NCI-H1048 (cell line): ENCODE results near the gene RPL21.
"Not testable (repeated sequence)": the region's sequence is repeated elsewhere in the genome, so short reads cannot be mapped to it uniquely, and the experiment has no call there.

ENCODE experiments used
- DNase-seq: peaks from one replicate; lab custom pipeline; 2025; lab: John Stamatoyannopoulos, UW

The RPL21 gene

DNA sequence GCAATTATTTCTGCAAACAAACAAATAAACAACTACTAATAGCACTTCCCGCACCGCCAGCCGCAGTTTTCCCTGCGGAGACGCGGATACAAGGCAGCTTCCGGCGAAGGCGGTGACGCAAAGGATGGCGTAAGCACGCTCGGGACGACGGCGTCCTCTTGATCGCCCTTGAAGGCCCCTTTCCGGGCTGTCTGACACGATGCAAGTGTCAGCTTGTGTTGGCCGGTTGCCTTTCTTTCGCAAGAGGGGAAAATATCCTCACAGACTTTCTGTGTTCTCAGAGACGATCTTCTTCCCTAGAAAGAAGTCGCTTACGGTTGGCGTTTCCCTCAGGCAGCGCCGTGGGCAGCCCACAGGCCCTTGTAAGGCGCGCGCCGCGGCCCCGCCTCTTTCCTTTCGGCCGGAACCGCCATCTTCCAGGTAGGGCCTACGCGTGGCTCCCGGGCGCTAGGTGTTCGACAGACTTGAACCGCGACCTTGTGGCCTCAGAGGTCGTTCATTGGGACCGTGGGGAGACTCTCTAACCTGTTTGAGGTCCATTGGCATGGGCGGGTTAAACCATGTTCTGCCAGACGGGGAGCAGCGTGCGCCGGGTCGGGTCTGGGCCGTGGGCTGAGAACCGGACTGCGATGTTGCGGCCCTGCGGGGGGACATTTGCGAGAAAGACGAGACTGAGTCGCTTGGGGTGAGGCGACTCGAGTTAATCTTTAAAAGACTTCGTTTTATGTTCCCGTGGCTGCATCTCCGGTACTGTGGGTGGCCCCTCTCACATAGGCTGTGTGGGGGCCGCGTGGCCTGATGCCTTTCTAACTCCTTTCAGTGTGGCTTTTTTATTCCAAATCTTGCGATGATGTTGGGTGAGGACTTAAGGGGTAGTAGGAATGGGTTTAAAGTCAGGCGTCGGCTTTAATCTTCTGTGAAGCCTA, at the start of gene RPL21:
Gene RPL21 (plus strand): TSS at position 393 of the 926 bp plus-strand sequence. CDS start 2,219 bp downstream, outside the sequence.
- DNase-seq: peak; percentile 73

DNA sequence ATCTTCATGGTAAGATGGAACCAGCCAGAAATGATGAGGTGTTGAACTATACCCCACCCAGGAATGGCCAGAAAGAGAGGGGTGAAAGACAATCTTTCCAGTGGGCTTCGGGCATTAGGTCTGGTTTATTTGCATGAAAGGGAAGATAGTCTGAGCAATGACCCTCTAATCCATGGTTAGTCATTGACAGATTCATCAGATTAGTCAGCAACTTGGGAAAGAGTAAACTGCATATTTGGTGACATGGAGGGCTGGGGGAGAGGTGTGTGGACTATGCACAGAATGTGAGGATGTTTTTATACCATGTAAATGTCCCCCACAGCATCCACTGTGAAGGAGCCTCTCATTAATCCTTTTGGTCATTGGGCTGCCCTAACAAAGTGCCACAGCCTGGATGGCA, 49.7 kb upstream of the RPL21 start:
- DNase-seq: no peak

DNA sequence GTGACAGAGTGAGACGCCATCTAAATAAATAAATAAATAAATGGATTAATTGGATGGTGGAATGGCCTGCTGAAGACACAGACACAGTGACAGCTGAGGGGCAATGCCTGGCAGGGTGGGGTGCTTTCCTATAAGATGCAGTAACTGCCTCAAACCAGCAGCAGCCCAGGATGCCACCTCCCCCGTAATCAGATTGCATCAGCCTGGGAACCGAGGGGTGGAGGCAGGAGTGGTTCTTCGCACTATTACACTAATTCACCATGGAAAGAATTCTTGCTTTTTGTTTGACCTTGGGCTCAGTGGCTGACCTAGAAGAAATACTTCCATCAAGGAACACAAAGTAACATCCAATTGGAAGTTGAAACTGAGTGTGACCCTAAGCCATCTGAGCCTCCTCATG, 48.2 kb upstream of the RPL21 start:
- DNase-seq: no peak

DNA sequence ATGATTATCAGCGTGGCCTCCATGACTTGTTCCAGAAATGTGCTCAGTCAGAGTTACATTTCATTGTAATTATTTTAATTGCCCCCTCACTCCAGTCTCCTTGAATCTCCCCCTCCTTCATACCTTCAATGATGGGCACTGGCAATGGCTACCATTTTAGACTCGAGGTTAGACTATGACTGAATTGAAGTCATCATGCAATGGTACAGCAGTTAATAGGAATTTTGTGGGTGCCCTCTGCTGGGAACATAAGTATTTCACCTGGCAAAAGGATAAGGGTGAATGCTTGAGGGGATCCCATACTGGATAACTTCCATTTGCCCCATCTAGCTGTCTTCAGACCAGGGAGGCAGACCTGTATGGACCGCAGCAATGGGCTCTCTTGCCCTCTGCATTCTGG, 47.5 kb upstream of the RPL21 start:
- DNase-seq: no peak

DNA sequence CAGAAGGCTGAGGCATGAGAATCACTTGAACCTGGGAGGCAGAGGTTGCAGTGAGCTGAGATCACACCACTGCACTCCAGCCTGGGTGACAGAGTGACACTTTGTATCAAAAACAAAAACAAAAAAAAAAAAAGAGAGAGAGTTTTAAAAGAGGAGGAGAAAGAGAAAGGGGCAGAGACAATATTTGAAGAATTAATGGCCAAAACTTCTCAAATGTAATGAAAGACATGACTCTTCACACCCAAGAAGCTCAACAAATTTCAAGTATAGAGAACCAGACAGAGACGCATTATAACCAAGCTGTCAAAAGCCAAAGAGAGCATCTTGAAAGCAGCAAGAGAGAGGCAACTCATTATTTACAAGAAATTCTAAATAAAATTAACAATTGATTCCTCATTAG, 42.8 kb upstream of the RPL21 start:
- no peak for DNase-seq

DNA sequence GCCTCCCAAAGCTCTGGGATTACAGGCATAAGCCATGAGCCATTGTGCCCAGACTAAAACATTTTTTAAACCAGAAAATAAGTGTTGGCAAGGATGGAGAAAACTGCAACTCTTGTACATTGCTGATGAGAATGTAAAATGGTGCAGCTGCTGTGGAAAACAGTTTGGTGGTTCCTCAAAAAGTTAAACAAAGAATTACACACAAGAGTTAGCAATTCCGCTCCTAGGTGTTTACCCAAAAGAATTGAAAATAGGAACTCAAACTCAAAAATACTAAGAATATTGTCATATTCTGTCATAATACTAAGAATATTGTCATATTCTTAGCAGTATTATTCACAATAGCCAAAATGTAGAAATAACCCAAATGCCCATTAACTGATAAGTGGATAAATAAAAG, 40.1 kb upstream of the RPL21 start:
- DNase-seq: no peak

DNA sequence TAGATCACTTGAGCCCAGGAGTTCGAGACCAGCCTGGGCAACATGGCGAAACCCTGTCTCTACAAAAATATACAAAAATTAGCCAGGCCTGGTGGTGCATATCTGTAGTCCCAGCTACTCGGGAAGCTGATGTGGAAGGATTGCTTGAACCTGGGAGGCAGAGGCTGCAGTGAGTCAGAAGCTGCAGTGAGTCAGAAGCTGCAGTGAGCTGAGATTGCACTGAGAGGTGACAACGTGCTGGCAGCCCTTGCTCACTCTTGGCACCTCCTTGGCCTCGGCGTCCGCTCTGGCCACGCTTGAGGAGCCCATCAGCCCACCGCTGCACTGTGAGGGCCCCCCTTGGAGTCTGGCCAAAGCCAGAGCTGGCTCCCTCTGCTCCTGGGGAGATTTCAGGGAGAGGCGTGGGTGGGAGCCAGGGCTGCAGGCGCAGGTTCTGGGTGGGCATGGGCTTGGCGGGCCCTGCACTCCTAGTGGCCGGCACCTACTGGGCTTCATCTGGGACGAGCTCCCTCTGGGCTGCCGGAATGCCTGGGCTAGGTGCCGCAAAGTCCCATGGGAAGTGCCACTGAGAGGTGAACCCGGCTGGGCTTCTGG, 39.5 kb upstream of the RPL21 start:
- no peak for DNase-seq

DNA sequence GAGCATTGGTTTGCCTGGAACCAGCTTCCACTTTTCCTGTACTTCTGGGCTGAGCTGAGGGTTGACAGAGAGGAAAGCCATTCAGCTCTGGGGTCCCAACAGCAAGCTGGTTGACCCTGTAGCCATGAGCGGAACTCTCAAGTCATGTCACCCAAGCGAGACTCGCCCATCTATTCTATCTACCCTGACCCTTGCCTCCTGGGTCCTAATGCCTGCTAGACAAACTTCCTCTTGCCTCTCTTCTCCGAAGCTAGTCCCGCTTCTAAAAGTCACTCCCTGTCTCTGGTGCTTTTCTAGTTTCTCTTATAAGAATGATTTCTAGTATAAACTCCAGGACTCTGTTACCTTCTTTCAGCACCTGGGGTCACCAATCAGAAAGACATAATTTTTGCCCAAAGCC, 38.0 kb upstream of the RPL21 start:
- DNase-seq: not testable (repeated sequence)

DNA sequence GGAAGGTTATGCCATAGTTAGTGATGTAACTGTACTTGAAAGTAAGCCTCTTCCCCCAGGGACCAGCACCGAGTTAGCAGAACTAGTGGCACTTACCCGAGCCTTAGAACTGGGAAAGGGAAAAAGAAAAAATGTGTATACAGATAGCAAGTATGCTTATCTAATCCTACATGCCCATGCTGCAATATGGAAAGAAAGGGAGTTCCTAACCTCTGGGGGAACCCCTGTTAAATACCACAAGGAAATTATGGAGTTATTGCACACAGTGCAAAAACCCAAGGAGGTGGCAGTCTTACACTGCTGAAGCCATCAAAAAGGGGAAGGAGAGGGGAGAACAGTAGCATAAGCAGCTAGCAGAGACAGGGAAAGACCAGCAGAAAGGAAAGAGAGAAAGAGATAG, 33.6 kb upstream of the RPL21 start:
- DNase-seq: not testable (repeated sequence)

DNA sequence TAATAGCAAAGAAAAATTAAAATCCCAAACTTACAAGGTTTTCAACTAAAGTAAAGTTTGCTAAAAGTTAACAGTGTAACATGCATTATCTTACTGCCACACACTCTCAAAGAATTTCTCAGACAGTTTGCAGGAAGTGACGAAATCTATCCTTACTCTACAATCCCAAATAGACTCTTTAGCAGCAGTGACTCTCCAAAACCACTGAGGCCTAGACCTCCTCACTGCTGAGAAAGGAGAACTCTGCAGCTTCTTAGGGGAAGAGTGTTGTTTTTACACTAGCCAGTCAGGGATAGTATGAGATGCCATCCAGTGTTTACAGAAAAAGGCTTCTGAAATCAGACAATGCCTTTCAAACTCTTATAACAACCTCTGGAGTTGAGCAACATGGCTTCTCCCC, 32.5 kb upstream of the RPL21 start:
- not testable (repeated sequence) for DNase-seq

DNA sequence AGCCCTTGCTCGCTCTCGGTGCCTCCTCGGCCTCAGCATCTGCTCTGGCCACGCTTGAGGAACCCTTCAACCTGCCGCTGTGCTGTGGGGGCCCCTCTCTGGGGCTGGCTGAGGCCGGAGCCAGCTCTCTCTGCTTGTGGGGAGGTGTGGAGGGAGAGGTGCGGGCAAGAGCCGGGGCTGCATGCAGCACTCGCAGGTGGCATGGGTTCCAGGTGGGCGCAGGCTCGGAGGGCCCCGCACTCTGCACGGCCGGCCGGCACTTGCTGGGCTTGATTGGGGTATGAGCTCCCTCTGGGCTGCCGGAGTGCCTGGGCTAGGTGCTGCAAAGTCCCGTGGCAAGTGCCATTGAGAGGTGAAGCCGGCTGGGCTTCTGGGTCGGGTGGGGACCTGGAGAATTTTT, 31.7 kb upstream of the RPL21 start:
- no peak for DNase-seq

DNA sequence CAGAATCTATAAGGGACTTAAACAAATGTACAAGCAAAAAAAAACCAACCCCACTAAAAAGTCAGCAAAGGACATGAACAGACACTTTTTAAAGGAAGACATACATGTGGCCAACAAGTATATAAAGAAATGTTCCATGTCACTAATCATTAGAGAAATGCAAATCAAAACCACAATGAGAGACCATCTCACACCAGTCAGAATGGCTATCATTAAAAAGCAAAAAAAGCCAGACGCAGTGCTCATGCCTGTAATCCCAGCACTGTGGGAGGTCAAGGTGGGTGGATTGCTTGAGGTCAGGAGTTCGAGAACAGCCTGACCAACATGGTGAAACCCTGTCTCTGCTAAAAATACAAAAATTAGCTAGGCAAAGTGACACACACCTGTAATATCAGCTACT, 29.3 kb upstream of the RPL21 start:
- DNase-seq: not testable (repeated sequence)

DNA sequence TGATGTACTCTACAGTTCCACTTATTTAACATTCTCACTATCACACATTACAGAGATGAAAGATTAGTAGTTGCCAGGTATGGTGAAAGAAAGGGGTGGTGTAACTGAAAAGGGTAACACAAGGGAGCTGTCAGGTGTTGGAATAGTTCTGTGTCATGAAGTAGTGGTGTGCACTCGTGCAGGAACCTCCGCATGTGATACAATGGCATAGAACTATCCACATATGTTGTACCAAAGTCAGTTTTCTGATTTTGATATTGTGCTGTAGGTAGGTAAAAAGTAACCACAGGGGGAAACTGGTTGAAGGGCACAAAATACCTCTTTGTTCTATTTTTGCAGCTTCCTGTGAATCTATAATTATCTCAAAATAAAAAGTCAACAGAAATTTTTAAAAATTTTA, 24.4 kb upstream of the RPL21 start:
- DNase-seq: no peak

DNA sequence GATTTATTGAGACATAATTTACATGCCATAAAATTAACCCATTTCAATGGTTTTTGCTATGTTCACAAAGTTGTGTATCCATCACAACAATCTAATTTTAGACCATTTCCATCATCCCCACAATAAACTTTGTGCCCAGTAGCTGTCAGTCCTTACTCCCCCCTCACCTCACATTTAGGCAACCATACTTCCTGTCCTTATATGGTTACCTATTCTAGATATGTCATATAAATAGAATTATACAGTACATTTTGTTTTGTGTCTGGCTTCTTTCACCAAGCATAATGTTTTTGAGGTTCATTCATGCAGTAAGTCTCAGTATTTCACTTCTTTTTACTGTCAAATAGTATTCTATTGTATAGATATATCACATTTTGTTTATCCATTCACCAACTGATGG, 23.2 kb upstream of the RPL21 start:
- no peak for DNase-seq

DNA sequence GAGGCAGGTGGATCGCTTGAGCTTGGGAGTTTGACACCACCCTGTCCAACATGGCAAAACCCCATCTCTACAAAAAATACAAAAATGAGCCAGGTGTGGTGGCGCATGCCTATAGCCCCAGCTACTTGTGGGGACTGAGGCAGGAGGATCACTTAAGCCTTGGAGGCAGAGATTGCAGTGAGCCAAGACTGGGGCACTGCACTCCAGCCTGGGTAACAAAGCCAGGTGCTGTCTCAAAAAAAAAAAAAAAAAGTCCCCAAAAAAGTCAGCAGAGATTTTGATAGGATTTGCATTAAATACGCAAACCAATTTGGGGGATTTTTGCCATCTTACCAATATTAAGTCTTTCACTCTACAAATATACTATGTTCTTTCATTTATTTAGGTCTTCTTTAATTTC, 21.7 kb upstream of the RPL21 start:
- DNase-seq: no peak

DNA sequence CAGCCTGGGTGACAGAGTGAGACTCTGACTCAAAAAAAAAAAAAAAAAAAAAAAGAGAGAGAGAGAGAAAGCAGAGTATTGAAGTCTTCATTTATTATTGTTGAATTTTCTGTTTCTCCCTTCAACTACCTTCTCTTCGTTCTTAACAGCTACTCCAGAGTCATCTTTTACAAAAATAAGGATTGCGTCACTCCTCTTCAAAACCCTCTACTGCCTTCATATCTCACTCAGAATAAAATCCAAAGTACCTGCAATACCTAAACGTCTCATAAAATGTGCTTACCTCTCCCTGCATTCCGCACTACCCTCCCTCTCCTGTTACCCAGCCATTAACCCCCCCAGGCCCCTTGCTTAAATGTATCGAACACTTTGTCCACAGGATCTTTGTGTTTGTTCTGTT, 17.4 kb upstream of the RPL21 start:
- DNase-seq: no peak

DNA sequence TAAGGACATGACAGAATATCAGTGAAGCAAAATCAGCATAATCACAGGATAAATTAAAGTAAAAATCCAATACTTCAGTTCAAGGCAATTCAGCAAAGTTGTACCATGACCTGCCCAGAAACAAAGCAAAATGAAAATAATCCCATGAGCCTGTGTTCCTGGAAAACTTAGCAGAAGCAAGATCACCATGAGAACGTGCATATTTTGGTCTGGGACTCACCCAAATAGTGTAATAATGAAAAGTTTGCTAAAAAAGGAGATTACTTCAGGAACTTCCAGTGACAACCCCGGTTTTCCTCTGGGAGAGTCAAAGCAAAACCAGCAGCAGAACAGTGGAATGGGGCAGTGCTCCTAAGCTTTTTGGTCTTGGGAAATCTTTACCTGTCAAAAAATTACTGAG, 14.9 kb upstream of the RPL21 start:
- DNase-seq: no peak

DNA sequence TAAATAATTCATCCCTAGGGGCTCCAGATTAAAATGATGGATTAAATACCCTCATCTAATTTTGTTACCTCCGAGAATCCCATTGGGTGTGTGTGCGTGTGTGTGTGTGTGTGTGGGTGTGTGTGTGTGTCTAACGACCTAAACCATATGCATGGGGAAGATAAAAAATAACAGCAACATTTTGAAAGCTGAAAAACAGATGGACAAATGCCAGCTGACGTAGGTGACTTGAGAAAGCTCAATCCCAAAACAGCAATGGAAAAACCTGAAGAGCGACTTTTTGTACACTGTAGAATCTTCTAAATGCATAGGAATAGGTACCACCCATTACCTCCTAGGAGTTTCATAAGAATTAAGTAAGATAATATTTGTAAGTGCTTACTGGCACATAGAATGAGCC, 8.7 kb upstream of the RPL21 start:
- DNase-seq: no peak

DNA sequence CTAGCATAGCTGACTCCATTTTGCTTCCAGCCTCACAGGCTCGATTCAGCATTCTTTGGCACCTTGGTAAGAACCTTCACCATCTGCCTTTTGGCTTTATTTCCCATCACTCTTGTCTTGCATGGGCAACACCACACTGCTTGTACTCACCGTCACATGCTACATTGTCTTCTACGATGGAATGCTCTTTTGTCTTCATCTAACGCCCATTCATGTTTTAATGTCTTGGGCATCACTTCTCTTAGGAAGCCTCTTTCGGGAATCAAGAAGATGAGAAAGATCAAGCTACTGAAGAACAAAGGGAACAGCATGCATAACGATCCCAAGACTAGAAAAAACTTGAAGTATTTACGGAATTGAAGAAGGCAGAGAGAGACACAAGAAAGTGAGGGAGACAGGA, 5.7 kb upstream of the RPL21 start:
- no peak for DNase-seq

DNA sequence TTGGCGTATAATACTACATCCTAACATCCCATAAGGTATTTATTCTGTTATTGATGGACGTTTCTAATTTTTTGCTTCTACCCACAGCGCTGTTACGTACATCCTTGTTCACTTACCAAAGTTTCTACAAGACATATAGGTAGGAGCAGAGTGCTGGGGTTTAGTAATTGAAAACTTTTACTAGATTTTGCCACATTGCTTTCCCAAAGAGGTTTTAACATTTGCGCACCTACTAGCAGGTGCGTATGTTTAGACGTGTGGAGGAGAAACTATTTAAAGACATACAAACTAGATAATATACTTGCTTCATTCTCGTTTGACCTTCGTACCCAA, 559 bp upstream of the RPL21 start:
- no peak for DNase-seq

DNA sequence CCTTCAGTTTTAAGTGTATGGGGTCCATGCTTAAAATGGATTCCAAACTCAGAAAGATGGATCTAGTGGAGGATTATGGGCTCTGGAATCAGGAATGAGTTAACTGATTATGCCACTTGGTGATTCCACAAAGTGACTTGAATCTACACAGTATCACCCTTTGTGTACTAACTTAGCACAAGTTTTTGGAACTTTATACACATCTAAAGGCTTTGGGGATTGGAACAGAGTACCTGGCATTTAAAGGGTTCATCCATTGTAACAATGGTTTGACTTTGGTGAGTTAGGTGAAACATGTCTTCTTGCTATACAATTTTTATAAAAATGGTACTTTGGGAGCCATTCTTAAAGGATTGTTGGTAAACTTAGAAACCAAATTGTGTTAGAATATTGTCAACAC, 1.1 kb downstream of the RPL21 start:
- DNase-seq: no peak

DNA sequence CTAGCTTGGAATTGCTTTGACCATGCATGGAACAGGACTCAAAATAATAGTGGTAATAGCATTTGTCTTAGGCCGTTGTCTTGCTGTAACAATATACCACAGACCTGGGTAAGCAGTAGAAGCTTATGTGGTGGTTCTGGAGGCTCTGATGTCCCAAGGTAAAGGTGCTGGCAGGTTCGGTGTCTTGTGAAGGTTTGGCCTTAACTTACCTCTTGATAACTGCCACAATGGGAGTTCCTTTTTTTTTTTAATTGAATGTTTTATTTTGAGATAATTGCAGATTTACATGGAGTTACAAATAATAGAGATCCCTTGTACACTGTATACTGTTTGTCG, 5.8 kb downstream of the RPL21 start:
- DNase-seq: no peak

DNA sequence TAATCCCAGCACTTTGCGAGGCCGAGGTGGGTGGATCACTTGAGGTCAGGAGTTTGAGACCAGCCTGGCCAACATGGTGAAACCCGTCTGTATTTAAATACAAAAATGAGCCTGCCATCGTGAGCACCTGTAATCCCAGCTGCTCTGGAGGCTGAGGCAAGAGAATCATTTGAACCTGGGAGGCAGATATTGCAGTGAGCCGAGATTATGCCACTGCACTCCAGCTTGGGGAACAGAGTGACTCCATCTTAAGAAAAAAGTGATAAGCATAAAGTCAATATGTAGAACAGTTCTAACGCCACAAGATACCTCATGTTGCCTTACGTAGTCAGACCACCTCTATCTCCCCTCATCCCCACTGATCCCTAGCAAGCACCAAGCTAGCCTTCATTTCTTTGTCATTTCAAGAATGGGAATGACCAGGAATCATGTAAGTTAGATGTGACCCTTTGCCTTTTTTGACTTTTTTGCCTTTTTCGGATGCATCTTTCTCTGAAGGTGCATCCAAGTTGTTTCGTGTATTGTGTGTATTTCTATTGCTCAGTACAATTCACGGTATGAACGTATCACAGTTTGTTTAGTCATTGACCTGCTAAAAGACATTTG, 6.4 kb downstream of the RPL21 start:
- no peak for DNase-seq
